SK-N-SH (cell line): ENCODE results near the gene CBLL2.

Experiments
- CHD2 ChIP-seq: fragments of 150-350 bp; IDR thresholded peaks from 2 replicates; pipeline ENCODE4 v1.6.1; 2018; ENCODE audit warnings: low read length; ENCODE audit not compliant: partially characterized antibody
- CTCF ChIP-seq: fragments of 200-600 bp; sonication (generic); IDR thresholded peaks from 2 replicates; pipeline ENCODE4 v1.6.1; 2017; ENCODE audit warnings: antibody characterized with exemption, mild to moderate bottlenecking, moderate library complexity
- EZH2phosphoT487 ChIP-seq: fragments of 200-600 bp; sonication (generic); IDR thresholded peaks from 2 replicates; pipeline ENCODE4 v1.6.1; 2017; ENCODE audit warnings: low read depth, mixed run types, mild to moderate bottlenecking, antibody characterized with exemption, moderate library complexity, borderline replicate concordance
- MEF2A ChIP-seq: IDR thresholded peaks from 2 replicates; pipeline ENCODE4 v1.4.0; 2012; ENCODE audit warnings: low read depth, borderline replicate concordance
- POLR2AphosphoS5 ChIP-seq: IDR thresholded peaks from 2 replicates; pipeline ENCODE4 v1.6.1; 2012; ENCODE audit warnings: low read depth, low read length
- SIN3A ChIP-seq: IDR thresholded peaks from 2 replicates; pipeline ENCODE4 v1.6.1; 2012; ENCODE audit warnings: low read depth, mild to moderate bottlenecking, low read length, moderate library complexity, borderline replicate concordance

GRCh38 chrX:22310779-22311178 is 38.1 kb downstream of the CBLL2 start:
- TF ChIP-seq CHD2 (no peak), POLR2AphosphoS5 (no peak), CTCF (no peak), SIN3A (no peak), EZH2phosphoT487 (no peak), MEF2A (no peak)
